ENCODE results near the gene SESTD1. TPM values are rescaled to one million over a fixed set of nuclear protein-coding genes. Genes with fewer than 3 reads are reported as not detected.

The SESTD1 gene
- total RNA-seq, 1 experiment from 2014 or later = 26.6 TPM

DNA sequence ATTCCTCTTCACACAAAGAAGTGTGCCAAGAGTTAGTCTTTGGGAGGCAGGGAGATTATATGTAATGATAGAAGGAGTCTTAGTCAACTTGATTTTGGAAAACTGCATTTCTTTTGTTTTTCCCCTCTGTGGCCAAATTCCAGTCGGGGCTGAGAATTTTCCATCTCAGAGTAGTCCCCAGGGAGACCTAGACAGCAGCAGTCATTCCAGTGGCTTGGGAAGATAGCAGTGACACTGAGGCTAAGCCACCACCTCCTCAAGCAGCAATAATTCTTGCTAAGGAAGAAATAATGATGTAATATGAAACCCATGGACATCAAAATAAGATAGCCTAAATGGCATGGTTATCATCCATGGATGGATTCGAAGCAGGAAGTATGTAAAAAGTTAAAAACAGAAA lies 193.7 kb downstream of the SESTD1 start:
- Histone ChIP-seq H3K79me2 (ENCODE audit: insufficient read depth, low read length) (no peaks in the 10 kb centered on the region), H3K4me3 (replicated peaks in 1 of 2; ENCODE audit: low read depth in 1 of 2, low read length in 2 of 2) (no peak overlapping the region), H4K20me1 (ENCODE audit: insufficient read depth) (no peaks in the 10 kb centered on the region), H2AFZ (ENCODE audit: low read depth, low read length, poor library complexity, severe bottlenecking) (no peak overlapping the region), H3K9me2 (ENCODE audit: insufficient read depth) (no peaks in the 10 kb centered on the region), H3K27ac (ENCODE audit: low read depth, low read length) (no peak overlapping the region), H3K9ac (ENCODE audit: low read length) (no peak overlapping the region), H3K36me3 (ENCODE audit: control insufficient read depth in 1 of 2, insufficient read depth in 2 of 2, low read length in 2 of 2) (no peaks in the 10 kb centered on the region), H3K4me2 (ENCODE audit: low read length) (no peak overlapping the region), H3K4me1 (ENCODE audit: control insufficient read depth in 1 of 2, insufficient read depth in 2 of 2, low read length in 2 of 2) (no peaks in the 10 kb centered on the region), H3K27me3 (ENCODE audit: insufficient read depth, low read length) (no peaks in the 10 kb centered on the region), H3K9me3 (ENCODE audit: control insufficient read depth in 1 of 2, insufficient read depth in 1 of 2, low read depth in 1 of 2, low read length in 2 of 2) (no peaks in the 10 kb centered on the region)
- TF ChIP-seq ZFX (IDR thresholded peaks at IDR 0.05) (no peak), TCF7L2 (IDR thresholded peaks at IDR 0.05; ENCODE audit: borderline replicate concordance, extremely low read depth, insufficient read depth, insufficient read length) (no peak), CEBPB (IDR thresholded peaks at IDR 0.05; ENCODE audit: low read depth) (no peak), POLR2A (IDR thresholded peaks at IDR 0.05; ENCODE audit: borderline replicate concordance, extremely low read depth, insufficient read depth, insufficient read length) (no peak), CBX3 (IDR thresholded peaks at IDR 0.05; ENCODE audit: low read depth) (no peak), ZNF274 (IDR thresholded peaks at IDR 0.05; ENCODE audit: low read depth, low read length) (no peak), SP1 (IDR thresholded peaks at IDR 0.05; ENCODE audit: low read depth) (no peak), ELF1 (IDR thresholded peaks at IDR 0.05; ENCODE audit: borderline replicate concordance, low read depth) (no peak), SIN3A (IDR thresholded peaks at IDR 0.05; ENCODE audit: low read depth) (no peak), EZH2 (IDR thresholded peaks at IDR 0.05) (no peak), SRF (IDR thresholded peaks at IDR 0.05; ENCODE audit: low read depth) (no peak), EGR1 (IDR thresholded peaks at IDR 0.05; ENCODE audit: low read depth) (no peak), EZH2phosphoT487 (IDR thresholded peaks at IDR 0.05; ENCODE audit: borderline replicate concordance) (no peak)
- TF ChIP-seq, protein P1, sequence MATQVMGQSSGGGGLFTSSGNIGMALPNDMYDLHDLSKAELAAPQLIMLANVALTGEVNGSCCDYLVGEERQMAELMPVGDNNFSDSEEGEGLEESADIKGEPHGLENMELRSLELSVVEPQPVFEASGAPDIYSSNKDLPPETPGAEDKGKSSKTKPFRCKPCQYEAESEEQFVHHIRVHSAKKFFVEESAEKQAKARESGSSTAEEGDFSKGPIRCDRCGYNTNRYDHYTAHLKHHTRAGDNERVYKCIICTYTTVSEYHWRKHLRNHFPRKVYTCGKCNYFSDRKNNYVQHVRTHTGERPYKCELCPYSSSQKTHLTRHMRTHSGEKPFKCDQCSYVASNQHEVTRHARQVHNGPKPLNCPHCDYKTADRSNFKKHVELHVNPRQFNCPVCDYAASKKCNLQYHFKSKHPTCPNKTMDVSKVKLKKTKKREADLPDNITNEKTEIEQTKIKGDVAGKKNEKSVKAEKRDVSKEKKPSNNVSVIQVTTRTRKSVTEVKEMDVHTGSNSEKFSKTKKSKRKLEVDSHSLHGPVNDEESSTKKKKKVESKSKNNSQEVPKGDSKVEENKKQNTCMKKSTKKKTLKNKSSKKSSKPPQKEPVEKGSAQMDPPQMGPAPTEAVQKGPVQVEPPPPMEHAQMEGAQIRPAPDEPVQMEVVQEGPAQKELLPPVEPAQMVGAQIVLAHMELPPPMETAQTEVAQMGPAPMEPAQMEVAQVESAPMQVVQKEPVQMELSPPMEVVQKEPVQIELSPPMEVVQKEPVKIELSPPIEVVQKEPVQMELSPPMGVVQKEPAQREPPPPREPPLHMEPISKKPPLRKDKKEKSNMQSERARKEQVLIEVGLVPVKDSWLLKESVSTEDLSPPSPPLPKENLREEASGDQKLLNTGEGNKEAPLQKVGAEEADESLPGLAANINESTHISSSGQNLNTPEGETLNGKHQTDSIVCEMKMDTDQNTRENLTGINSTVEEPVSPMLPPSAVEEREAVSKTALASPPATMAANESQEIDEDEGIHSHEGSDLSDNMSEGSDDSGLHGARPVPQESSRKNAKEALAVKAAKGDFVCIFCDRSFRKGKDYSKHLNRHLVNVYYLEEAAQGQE (IDR thresholded peaks at IDR 0.05; ENCODE audit: low read depth) = no peak
- TF ChIP-seq, protein P2, sequence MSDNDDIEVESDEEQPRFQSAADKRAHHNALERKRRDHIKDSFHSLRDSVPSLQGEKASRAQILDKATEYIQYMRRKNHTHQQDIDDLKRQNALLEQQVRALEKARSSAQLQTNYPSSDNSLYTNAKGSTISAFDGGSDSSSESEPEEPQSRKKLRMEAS (IDR thresholded peaks at IDR 0.05) = no peak
- TF ChIP-seq, protein P3, sequence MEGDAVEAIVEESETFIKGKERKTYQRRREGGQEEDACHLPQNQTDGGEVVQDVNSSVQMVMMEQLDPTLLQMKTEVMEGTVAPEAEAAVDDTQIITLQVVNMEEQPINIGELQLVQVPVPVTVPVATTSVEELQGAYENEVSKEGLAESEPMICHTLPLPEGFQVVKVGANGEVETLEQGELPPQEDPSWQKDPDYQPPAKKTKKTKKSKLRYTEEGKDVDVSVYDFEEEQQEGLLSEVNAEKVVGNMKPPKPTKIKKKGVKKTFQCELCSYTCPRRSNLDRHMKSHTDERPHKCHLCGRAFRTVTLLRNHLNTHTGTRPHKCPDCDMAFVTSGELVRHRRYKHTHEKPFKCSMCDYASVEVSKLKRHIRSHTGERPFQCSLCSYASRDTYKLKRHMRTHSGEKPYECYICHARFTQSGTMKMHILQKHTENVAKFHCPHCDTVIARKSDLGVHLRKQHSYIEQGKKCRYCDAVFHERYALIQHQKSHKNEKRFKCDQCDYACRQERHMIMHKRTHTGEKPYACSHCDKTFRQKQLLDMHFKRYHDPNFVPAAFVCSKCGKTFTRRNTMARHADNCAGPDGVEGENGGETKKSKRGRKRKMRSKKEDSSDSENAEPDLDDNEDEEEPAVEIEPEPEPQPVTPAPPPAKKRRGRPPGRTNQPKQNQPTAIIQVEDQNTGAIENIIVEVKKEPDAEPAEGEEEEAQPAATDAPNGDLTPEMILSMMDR (IDR thresholded peaks at IDR 0.05 in 2 of 3, conservative IDR thresholded peaks at IDR 0.05 in 1 of 3; ENCODE audit: borderline replicate concordance in 1 of 3, insufficient read depth in 1 of 3, low read depth in 2 of 3, low read length in 2 of 3) = no peak
- TF ChIP-seq, protein P4, sequence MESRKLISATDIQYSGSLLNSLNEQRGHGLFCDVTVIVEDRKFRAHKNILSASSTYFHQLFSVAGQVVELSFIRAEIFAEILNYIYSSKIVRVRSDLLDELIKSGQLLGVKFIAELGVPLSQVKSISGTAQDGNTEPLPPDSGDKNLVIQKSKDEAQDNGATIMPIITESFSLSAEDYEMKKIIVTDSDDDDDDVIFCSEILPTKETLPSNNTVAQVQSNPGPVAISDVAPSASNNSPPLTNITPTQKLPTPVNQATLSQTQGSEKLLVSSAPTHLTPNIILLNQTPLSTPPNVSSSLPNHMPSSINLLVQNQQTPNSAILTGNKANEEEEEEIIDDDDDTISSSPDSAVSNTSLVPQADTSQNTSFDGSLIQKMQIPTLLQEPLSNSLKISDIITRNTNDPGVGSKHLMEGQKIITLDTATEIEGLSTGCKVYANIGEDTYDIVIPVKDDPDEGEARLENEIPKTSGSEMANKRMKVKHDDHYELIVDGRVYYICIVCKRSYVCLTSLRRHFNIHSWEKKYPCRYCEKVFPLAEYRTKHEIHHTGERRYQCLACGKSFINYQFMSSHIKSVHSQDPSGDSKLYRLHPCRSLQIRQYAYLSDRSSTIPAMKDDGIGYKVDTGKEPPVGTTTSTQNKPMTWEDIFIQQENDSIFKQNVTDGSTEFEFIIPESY (IDR thresholded peaks at IDR 0.05; ENCODE audit: extremely low read depth, insufficient replicate concordance, low read length) = no peak
- POLR2A ChIA-PET = no interaction called here
- intact Hi-C loops (cut with micrococcal nuclease) = no loop called here
- BruUV-seq (replicated peaks) = no TSS peak
- ATAC-seq (no peak), DNase-seq (ENCODE audit: low read depth, low spot score) (no peak)
- CTCF ChIA-PET = no interaction called here
- RAD21 ChIA-PET (ENCODE audit: low non-redundant PET in 1 of 2, low total read pairs in 2 of 2, uncharacterized antibody in 2 of 2, unreplicated experiment in 2 of 2) = no interaction called here

Data from HCT116 (cell line).